GM23338 (cell line): ENCODE results near the gene PRLH. TPM values are rescaled to one million over a fixed set of nuclear protein-coding genes. Genes with fewer than 3 reads are reported as not detected.

ENCODE experiments used
- ATAC-seq: fragments of 200-7000 bp; cut with Tn5 transposase; 3 replicates; pipeline ENCODE4 v1.9.1; 2020
- DNase-seq: peaks from one replicate; pipeline ENCODE4 v3.0.0-alpha.2; 2015; ENCODE audit warnings: low spot score
- H2AFZ ChIP-seq: fragments of 200-600 bp; sonication (generic); 2 replicates; pipeline ENCODE4 v1.8.0; 2016; ENCODE audit warnings: antibody characterized with exemption, mild to moderate bottlenecking, moderate library complexity
- H3F3A ChIP-seq: fragments of 200-600 bp; sonication (generic); replicated peaks from 2 replicates; pipeline ENCODE4 v1.8.0; 2017; ENCODE audit warnings: antibody characterized with exemption, mixed run types, low read depth
- H3K27ac ChIP-seq: fragments of 200-600 bp; sonication (generic); 2 replicates; pipeline ENCODE4 v1.6.1; 2016; ENCODE audit warnings: low read depth
- H3K27me3 ChIP-seq: fragments of 200-600 bp; sonication (generic); 2 replicates; pipeline ENCODE4 v1.8.0; 2016; ENCODE audit warnings: mild to moderate bottlenecking, mixed run types, moderate library complexity; ENCODE audit not compliant: insufficient read depth
- H3K36me3 ChIP-seq: fragments of 200-600 bp; sonication (generic); 2 replicates; pipeline ENCODE4 v1.8.0; 2016; ENCODE audit warnings: mild to moderate bottlenecking; ENCODE audit not compliant: insufficient read depth
- H3K4me1 ChIP-seq: fragments of 200-600 bp; sonication (generic); 2 replicates; pipeline ENCODE4 v1.8.0; 2016; ENCODE audit warnings: mild to moderate bottlenecking, moderate library complexity; ENCODE audit not compliant: insufficient read depth
- H3K4me2 ChIP-seq: fragments of 200-600 bp; sonication (generic); 2 replicates; pipeline ENCODE4 v1.7.1; 2017; ENCODE audit warnings: mixed run types
- H3K4me3 ChIP-seq: fragments of 200-600 bp; sonication (generic); 2 replicates; pipeline ENCODE4 v1.6.1; 2016; ENCODE audit warnings: mixed run types
- H3K79me2 ChIP-seq: fragments of 200-600 bp; sonication (generic); replicated peaks from 2 replicates; pipeline ENCODE4 v1.8.0; 2017; ENCODE audit warnings: mild to moderate bottlenecking; ENCODE audit not compliant: insufficient read depth
- H3K9me2 ChIP-seq: fragments of 200-600 bp; sonication (generic); 2 replicates; pipeline ENCODE4 v1.8.0; 2017; ENCODE audit not compliant: insufficient read depth
- H4K20me1 ChIP-seq: fragments of 200-600 bp; sonication (generic); replicated peaks from 2 replicates; pipeline ENCODE4 v1.8.0; 2017; ENCODE audit warnings: mild to moderate bottlenecking; ENCODE audit not compliant: insufficient read depth
- H3K27ac Mint-ChIP-seq: 2 replicates; pipeline ENCODE4 v1.8.0; 2020; ENCODE audit warnings: inconsistent platforms, mild to moderate bottlenecking, moderate library complexity, mixed read lengths
- H3K27me3 Mint-ChIP-seq: 3 replicates; pipeline ENCODE4 v1.8.0; 2022; ENCODE audit warnings: low read depth, mild to moderate bottlenecking, moderate library complexity, mixed read lengths, inconsistent platforms; ENCODE audit not compliant: insufficient read depth, poor library complexity
- H3K36me3 Mint-ChIP-seq: 3 replicates; pipeline ENCODE4 v1.8.0; 2021; ENCODE audit warnings: low read depth, mild to moderate bottlenecking, inconsistent platforms, moderate library complexity, mixed read lengths
- H3K4me1 Mint-ChIP-seq: 3 replicates; pipeline ENCODE4 v1.8.0; 2020; ENCODE audit warnings: mild to moderate bottlenecking, inconsistent platforms, mixed read lengths
- H3K4me3 Mint-ChIP-seq: 3 replicates; pipeline ENCODE4 v1.8.0; 2021; ENCODE audit warnings: moderate library complexity, mild to moderate bottlenecking, inconsistent platforms, mixed read lengths
- H3K9me3 Mint-ChIP-seq: 3 replicates; pipeline ENCODE4 v1.8.0; 2020; ENCODE audit warnings: moderate library complexity, mild to moderate bottlenecking, inconsistent platforms, mixed read lengths
- CREB1 ChIP-seq: fragments of 250-450 bp; sonication (Bioruptor Pico); IDR thresholded peaks from 2 replicates; pipeline ENCODE4 v1.5.0; 2020; ENCODE audit warnings: low read depth, mild to moderate bottlenecking, moderate library complexity
- CTCF ChIP-seq, 2 experiments: fragments of 200-600 bp in 1 of 2; sonication (generic) in 1 of 2; conservative IDR thresholded peaks; 2 replicates each; pipeline versions ENCODE4 v1.5.1 to v1.6.1; 2016 to 2017; ENCODE audit warnings: antibody characterized with exemption in 2 of 2, low read depth in 2 of 2, mild to moderate bottlenecking in 2 of 2, moderate library complexity in 1 of 2
- EZH2 ChIP-seq: fragments of 200-600 bp; sonication (generic); IDR thresholded peaks from one replicate; pipeline ENCODE4 v1.8.0; 2017; ENCODE audit warnings: antibody characterized with exemption, mild to moderate bottlenecking, low read depth; ENCODE audit not compliant: unreplicated experiment
- EZH2phosphoT487 ChIP-seq: fragments of 200-600 bp; sonication (generic); IDR thresholded peaks from one replicate; pipeline ENCODE4 v1.8.1; 2018; ENCODE audit warnings: antibody characterized with exemption; ENCODE audit not compliant: unreplicated experiment
- JUNB ChIP-seq: IDR thresholded peaks from one replicate; pipeline ENCODE4 v1.6.1; 2016; ENCODE audit warnings: antibody characterized with exemption; ENCODE audit not compliant: unreplicated experiment
- NANOG ChIP-seq: IDR thresholded peaks from 2 replicates; pipeline ENCODE4 v1.6.1; 2016; ENCODE audit warnings: antibody characterized with exemption, borderline replicate concordance
- POLR2AphosphoS5 ChIP-seq: IDR thresholded peaks from 2 replicates; pipeline ENCODE4 v1.6.1; 2016; ENCODE audit warnings: antibody characterized with exemption, low read depth
- REST ChIP-seq: IDR thresholded peaks from one replicate; pipeline ENCODE4 v1.6.1; 2018; ENCODE audit warnings: antibody characterized with exemption; ENCODE audit not compliant: unreplicated experiment
- STAT1 ChIP-seq: IDR thresholded peaks from one replicate; pipeline ENCODE4 v1.6.1; 2016; ENCODE audit warnings: antibody characterized with exemption; ENCODE audit not compliant: unreplicated experiment
- ZNF114 ChIP-seq: fragments of 250-450 bp; sonication (Bioruptor Pico); IDR thresholded peaks from 2 replicates; pipeline ENCODE4 v1.5.0; 2020; ENCODE audit warnings: mild to moderate bottlenecking, moderate library complexity
- ZNF331 ChIP-seq: fragments of 250-450 bp; sonication (Bioruptor Pico); IDR thresholded peaks from 2 replicates; pipeline ENCODE4 v1.5.0; 2020; ENCODE audit warnings: low read depth, mild to moderate bottlenecking, moderate library complexity
- polyA plus RNA-seq: library from polyadenylated mRNA; unstranded; fragments of >200 nt; fragmentation: Nextera tagmentation; extraction: Ambion mirVana; gene quantifications from 2 replicates; pipeline ENCODE4 v1.2.1, GENCODE V29; 2016
- total RNA-seq: library from RNA; depleted of rRNA; stranded (reverse); fragments of >200 nt; shearing (Covaris generic); gene quantifications from 2 replicates; pipeline ENCODE4 v1.2.3, GENCODE V29; 2014
- TF ChIP-seq, protein P1 (sequence below): IDR thresholded peaks from 2 replicates; pipeline ENCODE4 v1.6.1; 2016; ENCODE audit warnings: antibody characterized with exemption

PRLH gene
- total and polyA plus RNA-seq, 2 experiments from 2014 or later = not detected

- 0 out of 2 replicates have a peak overlapping the region, but pooled peaks have one; percentile 2 for H2AFZ ChIP-seq
- DNase-seq = no peak
- Mint-ChIP-seq H3K4me1 (peaks cover 47% of the 10 kb centered on the region), H3K27me3 (peaks cover 36% of the 10 kb centered on the region), H3K36me3 (peaks cover 25% of the 10 kb centered on the region), H3K27ac (peak overlapping the region; percentile 19; the same call in 1 of the 2 replicates), H3K4me3 (no peak overlapping the region), H3K9me3 (peaks cover 32% of the 10 kb centered on the region)
- no peaks in the 10 kb centered on the region for H3K79me2 ChIP-seq
- H3K36me3 ChIP-seq = no peaks in the 10 kb centered on the region
- 0 out of 2 replicates have a peak, but pooled peaks cover 4% of the 10 kb centered on the region for H3K9me2 ChIP-seq
- no peaks in the 10 kb centered on the region for H3K27me3 ChIP-seq
- ATAC-seq = no peak
- H3K27ac ChIP-seq = no peak overlapping the region
- no peak overlapping the region for H3K4me3 ChIP-seq
- peaks cover 2% of the 10 kb centered on the region; the same call in 1 of the 2 replicates for H3F3A ChIP-seq
- H3K4me2 ChIP-seq = no peak overlapping the region
- peaks cover 24% of the 10 kb centered on the region for H3K4me1 ChIP-seq
- TF ChIP-seq REST = no peak
- TF ChIP-seq STAT1 = no peak
- H4K20me1 ChIP-seq = no peaks in the 10 kb centered on the region
Observed at GRCh38 chr2:237603049-237603717, 36.8 kb downstream of the PRLH start.

- Histone ChIP-seq H3F3A (peaks cover 2% of the 10 kb centered on the region; the same call in 1 of the 2 replicates), H3K9me2 (0 out of 2 replicates have a peak, but pooled peaks cover 4% of the 10 kb centered on the region), H4K20me1 (no peaks in the 10 kb centered on the region), H3K4me3 (no peak overlapping the region), H3K4me1 (peaks cover 24% of the 10 kb centered on the region), H3K27me3 (no peaks in the 10 kb centered on the region), H2AFZ (0 out of 2 replicates have a peak overlapping the region, but pooled peaks have one; percentile 2), H3K27ac (no peak overlapping the region), H3K4me2 (no peak overlapping the region), H3K79me2 (no peaks in the 10 kb centered on the region), H3K36me3 (no peaks in the 10 kb centered on the region)
- H3K27ac Mint-ChIP-seq = peak overlapping the region; percentile 19; the same call in 1 of the 2 replicates
- ATAC-seq = peak; percentile 52
- no peak overlapping the region for H3K4me3 Mint-ChIP-seq
- H3K36me3 Mint-ChIP-seq = peaks cover 32% of the 10 kb centered on the region
- H3K4me1 Mint-ChIP-seq = peaks cover 42% of the 10 kb centered on the region
- peak; percentile 56 for DNase-seq
- H3K27me3 Mint-ChIP-seq = peaks cover 39% of the 10 kb centered on the region
- peaks cover 39% of the 10 kb centered on the region for H3K9me3 Mint-ChIP-seq
- TF ChIP-seq ZNF114 (no peak), STAT1 (no peak), ZNF331 (no peak), CREB1 (CRISPR knock-in tag) (no peak), CTCF (conservative IDR thresholded peaks at IDR 0.05; ENCODE audit: low read depth in 2 of 2) (no peak), NANOG (no peak), JUNB (no peak), EZH2 (no peak), POLR2AphosphoS5 (no peak), EZH2phosphoT487 (no peak)
- TF ChIP-seq, protein P1, sequence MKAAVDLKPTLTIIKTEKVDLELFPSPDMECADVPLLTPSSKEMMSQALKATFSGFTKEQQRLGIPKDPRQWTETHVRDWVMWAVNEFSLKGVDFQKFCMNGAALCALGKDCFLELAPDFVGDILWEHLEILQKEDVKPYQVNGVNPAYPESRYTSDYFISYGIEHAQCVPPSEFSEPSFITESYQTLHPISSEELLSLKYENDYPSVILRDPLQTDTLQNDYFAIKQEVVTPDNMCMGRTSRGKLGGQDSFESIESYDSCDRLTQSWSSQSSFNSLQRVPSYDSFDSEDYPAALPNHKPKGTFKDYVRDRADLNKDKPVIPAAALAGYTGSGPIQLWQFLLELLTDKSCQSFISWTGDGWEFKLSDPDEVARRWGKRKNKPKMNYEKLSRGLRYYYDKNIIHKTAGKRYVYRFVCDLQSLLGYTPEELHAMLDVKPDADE = no peak
Observed at GRCh38 chr2:237603718-237604362, 37.5 kb downstream of the PRLH start.
